Naive thymus-derived CD4-positive, alpha-beta T cell (primary cell): ENCODE data around the gene HLA-DOA. TPM values are rescaled to one million over a fixed set of nuclear protein-coding genes. Genes with fewer than 3 reads are reported as not detected.

ENCODE experiments used
- ATAC-seq: fragments of 150-1000 bp; cut with Tn5 transposase; 2 replicates; pipeline ENCODE4 v1.10.0; 2021; ENCODE audit warnings: mild to moderate bottlenecking, moderate library complexity
- CTCF ChIA-PET: fragments of 350-600 bp; sonication (Branson Sonifier 250); formaldehyde crosslinking; loops from one replicate; lab custom pipeline; 2021; ENCODE audit warnings: antibody characterized with exemption; lab: Charles Lee
- POLR2A ChIA-PET: fragments of 350-600 bp; sonication (Branson Sonifier 250); formaldehyde crosslinking; loops from one replicate; lab custom pipeline; 2021; ENCODE audit warnings: antibody characterized with exemption, inconsistent platforms; lab: Charles Lee
- DNase-seq, 9 donors: peaks; one replicate each; pipeline versions ENCODE4 v3.0.0 to v3.0.0-alpha.2; 2020 to 2022; ENCODE audit warnings: mixed read lengths in 1 of 9
- H3K27ac ChIP-seq: one replicate; pipeline ENCODE4 v1.7.0; 2013; ENCODE audit warnings: mild to moderate bottlenecking, low read depth, low read length, moderate library complexity
- H3K27me3 ChIP-seq, 2 donors: one replicate each; pipeline ENCODE4 v1.7.0; 2013; ENCODE audit warnings: low read length in 2 of 2, mild to moderate bottlenecking in 2 of 2, moderate library complexity in 2 of 2; ENCODE audit not compliant: control insufficient read depth in 2 of 2, insufficient read depth in 2 of 2
- H3K36me3 ChIP-seq, 3 experiments: 1 replicate in 2 of 3; 2 replicates in 1 of 3; pipeline ENCODE4 v1.7.0; 2013; ENCODE audit warnings: low read length in 3 of 3, mild to moderate bottlenecking in 3 of 3, moderate library complexity in 1 of 3; ENCODE audit not compliant: insufficient read depth in 3 of 3, control insufficient read depth in 2 of 3
- H3K4me1 ChIP-seq, 2 donors: one replicate each; pipeline ENCODE4 v1.7.0; 2013; ENCODE audit warnings: low read length in 2 of 2, mild to moderate bottlenecking in 2 of 2, moderate library complexity in 1 of 2; ENCODE audit not compliant: control insufficient read depth in 2 of 2, insufficient read depth in 2 of 2
- H3K4me3 ChIP-seq: 2 replicates; pipeline ENCODE4 v1.7.0; 2013; ENCODE audit warnings: mild to moderate bottlenecking, low read length
- H3K9me3 ChIP-seq, 3 experiments: 1 replicate in 2 of 3; 2 replicates in 1 of 3; pipeline ENCODE4 v1.7.0; 2013; ENCODE audit warnings: low read length in 3 of 3; ENCODE audit not compliant: control insufficient read depth in 2 of 3
- H3K27ac Mint-ChIP-seq, 9 donors: one replicate each; pipeline ENCODE4 v1.8.0; 2020 to 2022; ENCODE audit warnings: mixed read lengths in 9 of 9, mild to moderate bottlenecking in 8 of 9, moderate library complexity in 5 of 9, inconsistent platforms in 2 of 9
- H3K27me3 Mint-ChIP-seq, 5 donors: one replicate each; pipeline ENCODE4 v1.8.0; 2021 to 2022; ENCODE audit warnings: mixed read lengths in 5 of 5, mild to moderate bottlenecking in 1 of 5
- H3K36me3 Mint-ChIP-seq, 5 donors: one replicate each; pipeline ENCODE4 v1.8.0; 2020 to 2022; ENCODE audit warnings: mixed read lengths in 5 of 5, mild to moderate bottlenecking in 3 of 5, inconsistent platforms in 1 of 5
- H3K4me1 Mint-ChIP-seq, 7 donors: one replicate each; pipeline ENCODE4 v1.8.0; 2020 to 2022; ENCODE audit warnings: mixed read lengths in 7 of 7, mild to moderate bottlenecking in 3 of 7, inconsistent platforms in 1 of 7
- H3K4me3 Mint-ChIP-seq, 10 donors: one replicate each; pipeline ENCODE4 v1.8.0; 2020 to 2022; ENCODE audit warnings: mild to moderate bottlenecking in 10 of 10, mixed read lengths in 10 of 10, moderate library complexity in 6 of 10, inconsistent platforms in 2 of 10
- H3K9me3 Mint-ChIP-seq, 11 donors: one replicate each; pipeline ENCODE4 v1.8.0; 2020 to 2022; ENCODE audit warnings: mixed read lengths in 11 of 11, mild to moderate bottlenecking in 4 of 11, inconsistent platforms in 1 of 11, moderate library complexity in 1 of 11
- intact Hi-C, 2 donors: fragments of 100-400 bp; cut with micrococcal nuclease; formaldehyde crosslinking; loops; one replicate each; pipeline ENCODE4 v1.15.1; 2023
- polyA plus RNA-seq, 2 donors: library from polyadenylated mRNA; unstranded; fragments of 300-500 nt; fragmentation: Illumina TruSeq; gene quantifications; one replicate each; pipeline ENCODE4 v1.2.3, GENCODE V29; 2021
- total RNA-seq, 6 experiments: library from RNA in 5 of 6; stranded (reverse) in 5 of 6; gene quantifications; 1 replicate in 5 of 6; 2 replicates in 1 of 6; pipeline ENCODE4 v1.2.3 and lab custom pipeline; 2021 to 2026

HLA-DOA gene
- total and polyA plus RNA-seq, 7 experiments from 2014 or later: 3.0 to 10.5 (median 5.4) TPM

GRCh38 chr6:32983964-32984621 is 25.3 kb downstream of the HLA-DOA start:
- H3K4me3 ChIP-seq: no peak overlapping the region
- Mint-ChIP-seq H3K4me1 (peaks cover 18 to 33% (median 26%) of the 10 kb centered on the region in 7 donors), H3K36me3 (peaks cover 7 to 15% (median 11%) of the 10 kb centered on the region in 5 donors), H3K27ac (peak overlapping the region in 8 of 9 donors; percentile 31 to 76 (median 52)), H3K9me3 (no peaks in the 10 kb centered on the region), H3K27me3 (no peaks in the 10 kb centered on the region), H3K4me3 (peak overlapping the region in 1 of 10 donors; percentile 4)
- no peaks in the 10 kb centered on the region for H3K27me3 ChIP-seq
- DNase-seq (no peak), ATAC-seq (peak; percentile 12)
- intact Hi-C loops: loop anchor here (1.0 kb wide), 5 partner anchors 12 to 99 kb away; partner anchors contain the start of genes BRD2 (in 1 of the 2) and HLA-DMA (in 1 of the 2)
- no peaks in the 10 kb centered on the region for H3K9me3 ChIP-seq
- H3K4me1 ChIP-seq: peaks cover 0 to 6% of the 10 kb centered on the region in 2 donors
- POLR2A ChIA-PET: interaction anchor here (1.0 to 25.6 kb wide), 10 partner anchors 15 to 328 kb away, joined by 3 to 638 read pairs (median 6); partner anchors contain the start of genes BRD2, HLA-DMA, HLA-DMB and PSMB8
- CTCF ChIA-PET: interaction anchor here (0.6 to 6.1 kb wide), 38 partner anchors 11 to 1912 kb away, joined by 3 to 157 read pairs (median 5); partner anchors contain the start of genes BRD2, HLA-DMA, HLA-DMB and HLA-DOA
- H3K36me3 ChIP-seq: peaks cover 16 to 30% (median 28%) of the 10 kb centered on the region in 3 experiments
- H3K27ac ChIP-seq: no peak overlapping the region

DNA sequence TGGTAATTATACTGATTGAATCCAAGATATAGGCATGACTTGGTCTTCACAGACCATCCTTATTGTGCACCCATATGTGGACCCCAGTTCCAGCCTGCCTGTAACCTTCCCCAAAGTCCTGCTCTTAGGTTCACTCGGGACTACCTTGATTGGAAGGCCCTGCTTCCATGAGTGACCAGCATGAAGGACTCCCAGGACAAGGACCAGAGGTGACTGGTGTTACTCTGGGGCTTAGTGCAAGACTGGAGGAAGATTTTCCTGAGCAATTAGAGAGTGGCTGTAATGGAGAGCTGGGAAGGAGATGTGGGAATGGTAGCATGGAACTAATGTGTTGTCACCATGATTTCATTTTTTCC is 25.9 kb downstream of the HLA-DOA start:
- peaks cover 0 to 6% of the 10 kb centered on the region in 2 donors for H3K4me1 ChIP-seq
- peaks cover 7 to 22% (median 16%) of the 10 kb centered on the region in 5 donors for H3K36me3 Mint-ChIP-seq
- H3K9me3 ChIP-seq: no peaks in the 10 kb centered on the region
- H3K4me3 ChIP-seq: no peak overlapping the region
- no peaks in the 10 kb centered on the region for H3K27me3 Mint-ChIP-seq
- ChIA-PET POLR2A (interaction anchor here (1.6 to 25.6 kb wide), 6 partner anchors 15 to 101 kb away, joined by 4 to 638 read pairs (median 228); partner anchors contain the start of genes BRD2, HLA-DMA and HLA-DMB), CTCF (interaction anchor here (0.9 to 6.1 kb wide), 15 partner anchors 10 to 191 kb away, joined by 3 to 157 read pairs (median 12); partner anchors contain the start of genes BRD2, HLA-DMA and HLA-DMB)
- no peaks in the 10 kb centered on the region for H3K9me3 Mint-ChIP-seq
- DNase-seq (no peak), ATAC-seq (no peak)
- peak overlapping the region in 8 of 9 donors; percentile 22 to 68 (median 51) for H3K27ac Mint-ChIP-seq
- intact Hi-C loops: no loop called here
- H3K27me3 ChIP-seq: no peaks in the 10 kb centered on the region
- H3K27ac ChIP-seq: no peak overlapping the region
- no peak overlapping the region for H3K4me3 Mint-ChIP-seq
- peaks cover 18 to 38% (median 26%) of the 10 kb centered on the region in 7 donors for H3K4me1 Mint-ChIP-seq
- peaks cover 20 to 36% (median 34%) of the 10 kb centered on the region in 3 experiments for H3K36me3 ChIP-seq

- H3K4me1 Mint-ChIP-seq: peaks cover 21 to 37% (median 29%) of the 10 kb centered on the region in 7 donors
- intact Hi-C loops: no loop called here
- Histone ChIP-seq H3K4me1 (peaks cover 0 to 6% of the 10 kb centered on the region in 2 donors), H3K27ac (no peak overlapping the region), H3K27me3 (no peaks in the 10 kb centered on the region), H3K36me3 (peaks cover 25 to 42% (median 40%) of the 10 kb centered on the region in 3 experiments), H3K4me3 (no peak overlapping the region), H3K9me3 (no peaks in the 10 kb centered on the region)
- ChIA-PET POLR2A (interaction anchor here (0.5 to 25.6 kb wide), 9 partner anchors 14 to 143 kb away, joined by 3 to 638 read pairs (median 6); partner anchors contain the start of genes BRD2, HLA-DMA and HLA-DMB), CTCF (interaction anchor here (0.9 to 6.1 kb wide), 9 partner anchors 9 to 145 kb away, joined by 3 to 157 read pairs (median 50); partner anchors contain the start of genes BRD2, HLA-DMA and HLA-DMB)
- DNase-seq (no peak), ATAC-seq (no peak)
- H3K9me3 Mint-ChIP-seq: no peaks in the 10 kb centered on the region
- H3K36me3 Mint-ChIP-seq: peaks cover 7 to 27% (median 18%) of the 10 kb centered on the region in 5 donors
- no peak overlapping the region for H3K4me3 Mint-ChIP-seq
- H3K27me3 Mint-ChIP-seq: no peaks in the 10 kb centered on the region
- H3K27ac Mint-ChIP-seq: peak overlapping the region in 7 of 9 donors; percentile 4 to 78 (median 42)
These were observed 26.5 kb downstream of the HLA-DOA start for GRCh38 chr6:32982702-32983492.

GRCh38 chr6:32982084-32982701 is 27.2 kb downstream of the HLA-DOA start:
- Histone ChIP-seq H3K27ac (no peak overlapping the region), H3K4me1 (peaks cover 0 to 9% of the 10 kb centered on the region in 2 donors), H3K36me3 (peaks cover 33 to 49% (median 47%) of the 10 kb centered on the region in 3 experiments), H3K27me3 (no peaks in the 10 kb centered on the region), H3K4me3 (no peak overlapping the region), H3K9me3 (no peaks in the 10 kb centered on the region)
- ATAC-seq: no peak
- ChIA-PET CTCF (interaction anchor here (0.9 to 4.1 kb wide), 3 partner anchors 30 to 144 kb away, joined by 3 to 34 read pairs (median 9); partner anchors contain the start of gene HLA-DMA), POLR2A (interaction anchor here (0.5 to 25.6 kb wide), 9 partner anchors 13 to 142 kb away, joined by 3 to 638 read pairs (median 6); partner anchors contain the start of genes BRD2, HLA-DMA and HLA-DMB)
- peak overlapping the region; percentile 4 to 78 (median 20) for H3K27ac Mint-ChIP-seq
- H3K4me1 Mint-ChIP-seq: peaks cover 28 to 43% (median 36%) of the 10 kb centered on the region in 7 donors
- H3K27me3 Mint-ChIP-seq: no peaks in the 10 kb centered on the region
- H3K9me3 Mint-ChIP-seq: no peaks in the 10 kb centered on the region
- H3K36me3 Mint-ChIP-seq: peaks cover 14 to 33% (median 24%) of the 10 kb centered on the region in 5 donors
- H3K4me3 Mint-ChIP-seq: no peak overlapping the region
- no peak for DNase-seq
- intact Hi-C loops: no loop called here

DNA sequence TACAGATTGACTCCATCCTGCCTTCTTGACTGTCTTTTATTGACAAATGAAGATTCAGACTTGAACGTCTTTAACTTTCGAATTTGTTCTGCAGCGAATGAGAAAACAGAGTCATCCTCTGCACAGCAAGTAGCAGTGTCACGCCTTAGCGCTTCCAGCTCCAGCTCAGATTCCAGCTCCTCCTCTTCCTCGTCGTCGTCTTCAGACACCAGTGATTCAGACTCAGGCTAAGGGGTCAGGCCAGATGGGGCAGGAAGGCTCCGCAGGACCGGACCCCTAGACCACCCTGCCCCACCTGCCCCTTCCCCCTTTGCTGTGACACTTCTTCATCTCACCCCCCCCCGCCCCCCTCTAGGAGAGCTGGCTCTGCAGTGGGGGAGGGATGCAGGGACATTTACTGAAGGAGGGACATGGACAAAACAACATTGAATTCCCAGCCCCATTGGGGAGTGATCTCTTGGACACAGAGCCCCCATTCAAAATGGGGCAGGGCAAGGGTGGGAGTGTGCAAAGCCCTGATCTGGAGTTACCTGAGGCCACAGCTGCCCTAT is 28.8 kb downstream of the HLA-DOA start:
- ATAC-seq (no peak), DNase-seq (no peak)
- Histone ChIP-seq H3K36me3 (peaks cover 48 to 65% (median 64%) of the 10 kb centered on the region in 3 experiments), H3K9me3 (no peaks in the 10 kb centered on the region), H3K4me1 (peaks cover 10 to 24% of the 10 kb centered on the region in 2 donors), H3K27me3 (no peaks in the 10 kb centered on the region), H3K27ac (peak overlapping the region; percentile 2), H3K4me3 (no peak overlapping the region)
- H3K4me1 Mint-ChIP-seq: peaks cover 44 to 59% (median 52%) of the 10 kb centered on the region in 7 donors
- ChIA-PET CTCF (interaction anchor here (0.6 to 4.1 kb wide), 10 partner anchors 8 to 142 kb away, joined by 3 to 34 read pairs (median 4); partner anchors contain the start of genes HLA-DMA and TAP2), POLR2A (interaction anchor here (0.6 to 25.6 kb wide), 7 partner anchors 12 to 1783 kb away, joined by 3 to 638 read pairs (median 12); partner anchors contain the start of genes BRD2, HLA-DMA and HLA-DMB)
- no peaks in the 10 kb centered on the region for H3K27me3 Mint-ChIP-seq
- peaks cover 18 to 50% (median 37%) of the 10 kb centered on the region in 5 donors for H3K36me3 Mint-ChIP-seq
- H3K4me3 Mint-ChIP-seq: no peak overlapping the region
- intact Hi-C loops: no loop called here
- peak overlapping the region in 3 of 9 donors; percentile 7 to 45 (median 11) for H3K27ac Mint-ChIP-seq
- H3K9me3 Mint-ChIP-seq: no peaks in the 10 kb centered on the region
